ENCODE measurements around the gene ZNF738. TPM values are rescaled to one million over a fixed set of nuclear protein-coding genes. Genes with fewer than 3 reads are reported as not detected.

ZNF738 gene
- total and polyA plus RNA-seq, 10 of the 15 experiments (the other 5 are each of a cell fraction or from before 2014, with no cell fraction given): 11.6 to 29.4 (median 15.0) TPM

GRCh38 chr19:21317821-21318220, 41.0 kb upstream of the ZNF738 start:
- in situ Hi-C loops (cut with MboI): no loop called here
- intact Hi-C loops (cut with micrococcal nuclease; ENCODE audit: unreplicated experiment): no loop called here
- RAD21 ChIA-PET (ENCODE audit: unreplicated experiment): no interaction called here
- Histone ChIP-seq H3K79me2 (ENCODE audit: control insufficient read depth, insufficient read depth, low read length) (no peaks in the 10 kb centered on the region; the same call in none of the 2 replicates), H3K9ac (ENCODE audit: control insufficient read depth, insufficient read depth, low read length) (no peak overlapping the region), H3K4me1 (ENCODE audit: control insufficient read depth, insufficient read depth, low read length) (no peaks in the 10 kb centered on the region), H3K27ac (ENCODE audit: control insufficient read depth, insufficient read depth) (no peak overlapping the region), H4K20me1 (ENCODE audit: control insufficient read depth, insufficient read depth) (no peaks in the 10 kb centered on the region), H3K4me2 (ENCODE audit: control insufficient read depth, insufficient read depth) (no peak overlapping the region), H3K36me3 (ENCODE audit: control insufficient read depth in 2 of 2, insufficient read depth in 2 of 2, low read length in 1 of 2) (0 out of 4 replicates have a peak, but pooled peaks cover 0 to 8% of the 10 kb centered on the region in 2 experiments), H3K27me3 (replicated peaks in 1 of 2; ENCODE audit: control insufficient read depth in 2 of 2, insufficient read depth in 2 of 2, low read length in 1 of 2) (no peaks in the 10 kb centered on the region), H3K9me3 (replicated peaks; ENCODE audit: control insufficient read depth, insufficient read depth, low read length) (peaks cover 25% of the 10 kb centered on the region), H2AFZ (ENCODE audit: control insufficient read depth, low read depth, low read length) (no peak overlapping the region), H3K4me3 (no peak overlapping the region)
- SMC1A ChIA-PET (ENCODE audit: uncharacterized antibody, unreplicated experiment): interaction anchor here (1.7 kb wide), 1 partner anchor 11 kb away, joined by 6 read pairs; the partner anchor contains the start of gene ZNF708
- ATAC-seq: no peak
- WGBS (ENCODE audit: insufficient coverage, insufficient replicate concordance, low lambda C conversion rate, missing lambda C conversion rate): 92% methylated on average over 1 of the region's 1 CpG
- DNase-seq (ENCODE audit: low read depth, low spot score): no peak
- FAIRE-seq: no peak
- CTCF ChIA-PET: no interaction called here
- BruUV-seq (replicated peaks): no TSS peak
- POLR2A ChIA-PET: interaction anchor here (0.5 kb wide), 1 partner anchor 10 kb away, joined by 4 read pairs; no protein-coding TSS in a partner anchor
- TF ChIP-seq ZZZ3 (IDR thresholded peaks at IDR 0.05; ENCODE audit: control insufficient read depth, insufficient read length, low read depth) (no peak), RCOR1 (conservative IDR thresholded peaks at IDR 0.05; ENCODE audit: low read depth, low read length) (no peak), HDAC6 (IDR thresholded peaks at IDR 0.05; ENCODE audit: unreplicated experiment) (no peak), NR2C1 (IDR thresholded peaks at IDR 0.05) (no peak), CREB1 (IDR thresholded peaks at IDR 0.05; ENCODE audit: low read depth) (no peak), EGR1 (IDR thresholded peaks at IDR 0.05; ENCODE audit: borderline replicate concordance in 1 of 2, low read depth in 2 of 2, low read length in 2 of 2) (no peak), KLF5 (IDR thresholded peaks at IDR 0.05; ENCODE audit: partially characterized antibody) (no peak), RAD51 (IDR thresholded peaks at IDR 0.05) (no peak), RBBP5 (conservative IDR thresholded peaks at IDR 0.05) (no peak), IKZF2 (IDR thresholded peaks at IDR 0.05) (no peak), MXI1 (IDR thresholded peaks at IDR 0.05; ENCODE audit: low read depth, low read length) (no peak), SPI1 (IDR thresholded peaks at IDR 0.05; ENCODE audit: borderline replicate concordance, insufficient read depth, low read depth, low read length) (no peak), CHD2 (IDR thresholded peaks at IDR 0.05; ENCODE audit: borderline replicate concordance, low read depth, low read length) (no peak)
- TF ChIP-seq, protein P1, sequence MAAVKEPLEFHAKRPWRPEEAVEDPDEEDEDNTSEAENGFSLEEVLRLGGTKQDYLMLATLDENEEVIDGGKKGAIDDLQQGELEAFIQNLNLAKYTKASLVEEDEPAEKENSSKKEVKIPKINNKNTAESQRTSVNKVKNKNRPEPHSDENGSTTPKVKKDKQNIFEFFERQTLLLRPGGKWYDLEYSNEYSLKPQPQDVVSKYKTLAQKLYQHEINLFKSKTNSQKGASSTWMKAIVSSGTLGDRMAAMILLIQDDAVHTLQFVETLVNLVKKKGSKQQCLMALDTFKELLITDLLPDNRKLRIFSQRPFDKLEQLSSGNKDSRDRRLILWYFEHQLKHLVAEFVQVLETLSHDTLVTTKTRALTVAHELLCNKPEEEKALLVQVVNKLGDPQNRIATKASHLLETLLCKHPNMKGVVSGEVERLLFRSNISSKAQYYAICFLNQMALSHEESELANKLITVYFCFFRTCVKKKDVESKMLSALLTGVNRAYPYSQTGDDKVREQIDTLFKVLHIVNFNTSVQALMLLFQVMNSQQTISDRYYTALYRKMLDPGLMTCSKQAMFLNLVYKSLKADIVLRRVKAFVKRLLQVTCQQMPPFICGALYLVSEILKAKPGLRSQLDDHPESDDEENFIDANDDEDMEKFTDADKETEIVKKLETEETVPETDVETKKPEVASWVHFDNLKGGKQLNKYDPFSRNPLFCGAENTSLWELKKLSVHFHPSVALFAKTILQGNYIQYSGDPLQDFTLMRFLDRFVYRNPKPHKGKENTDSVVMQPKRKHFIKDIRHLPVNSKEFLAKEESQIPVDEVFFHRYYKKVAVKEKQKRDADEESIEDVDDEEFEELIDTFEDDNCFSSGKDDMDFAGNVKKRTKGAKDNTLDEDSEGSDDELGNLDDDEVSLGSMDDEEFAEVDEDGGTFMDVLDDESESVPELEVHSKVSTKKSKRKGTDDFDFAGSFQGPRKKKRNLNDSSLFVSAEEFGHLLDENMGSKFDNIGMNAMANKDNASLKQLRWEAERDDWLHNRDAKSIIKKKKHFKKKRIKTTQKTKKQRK (IDR thresholded peaks at IDR 0.05; ENCODE audit: low read depth, low read length): no peak
- TF ChIP-seq, protein P2, sequence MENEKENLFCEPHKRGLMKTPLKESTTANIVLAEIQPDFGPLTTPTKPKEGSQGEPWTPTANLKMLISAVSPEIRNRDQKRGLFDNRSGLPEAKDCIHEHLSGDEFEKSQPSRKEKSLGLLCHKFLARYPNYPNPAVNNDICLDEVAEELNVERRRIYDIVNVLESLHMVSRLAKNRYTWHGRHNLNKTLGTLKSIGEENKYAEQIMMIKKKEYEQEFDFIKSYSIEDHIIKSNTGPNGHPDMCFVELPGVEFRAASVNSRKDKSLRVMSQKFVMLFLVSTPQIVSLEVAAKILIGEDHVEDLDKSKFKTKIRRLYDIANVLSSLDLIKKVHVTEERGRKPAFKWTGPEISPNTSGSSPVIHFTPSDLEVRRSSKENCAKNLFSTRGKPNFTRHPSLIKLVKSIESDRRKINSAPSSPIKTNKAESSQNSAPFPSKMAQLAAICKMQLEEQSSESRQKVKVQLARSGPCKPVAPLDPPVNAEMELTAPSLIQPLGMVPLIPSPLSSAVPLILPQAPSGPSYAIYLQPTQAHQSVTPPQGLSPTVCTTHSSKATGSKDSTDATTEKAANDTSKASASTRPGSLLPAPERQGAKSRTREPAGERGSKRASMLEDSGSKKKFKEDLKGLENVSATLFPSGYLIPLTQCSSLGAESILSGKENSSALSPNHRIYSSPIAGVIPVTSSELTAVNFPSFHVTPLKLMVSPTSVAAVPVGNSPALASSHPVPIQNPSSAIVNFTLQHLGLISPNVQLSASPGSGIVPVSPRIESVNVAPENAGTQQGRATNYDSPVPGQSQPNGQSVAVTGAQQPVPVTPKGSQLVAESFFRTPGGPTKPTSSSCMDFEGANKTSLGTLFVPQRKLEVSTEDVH (IDR thresholded peaks at IDR 0.05; ENCODE audit: low read depth, partially characterized antibody): no peak
- TF ChIP-seq, protein P3, sequence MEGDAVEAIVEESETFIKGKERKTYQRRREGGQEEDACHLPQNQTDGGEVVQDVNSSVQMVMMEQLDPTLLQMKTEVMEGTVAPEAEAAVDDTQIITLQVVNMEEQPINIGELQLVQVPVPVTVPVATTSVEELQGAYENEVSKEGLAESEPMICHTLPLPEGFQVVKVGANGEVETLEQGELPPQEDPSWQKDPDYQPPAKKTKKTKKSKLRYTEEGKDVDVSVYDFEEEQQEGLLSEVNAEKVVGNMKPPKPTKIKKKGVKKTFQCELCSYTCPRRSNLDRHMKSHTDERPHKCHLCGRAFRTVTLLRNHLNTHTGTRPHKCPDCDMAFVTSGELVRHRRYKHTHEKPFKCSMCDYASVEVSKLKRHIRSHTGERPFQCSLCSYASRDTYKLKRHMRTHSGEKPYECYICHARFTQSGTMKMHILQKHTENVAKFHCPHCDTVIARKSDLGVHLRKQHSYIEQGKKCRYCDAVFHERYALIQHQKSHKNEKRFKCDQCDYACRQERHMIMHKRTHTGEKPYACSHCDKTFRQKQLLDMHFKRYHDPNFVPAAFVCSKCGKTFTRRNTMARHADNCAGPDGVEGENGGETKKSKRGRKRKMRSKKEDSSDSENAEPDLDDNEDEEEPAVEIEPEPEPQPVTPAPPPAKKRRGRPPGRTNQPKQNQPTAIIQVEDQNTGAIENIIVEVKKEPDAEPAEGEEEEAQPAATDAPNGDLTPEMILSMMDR (IDR thresholded peaks at IDR 0.05 in 2 of 3, conservative IDR thresholded peaks at IDR 0.05 in 1 of 3; ENCODE audit: control insufficient read depth in 2 of 3, extremely low read depth in 1 of 3, insufficient read depth in 1 of 3, low read depth in 3 of 3, low read length in 3 of 3): no peak
